GM18861 (cell line): ENCODE data around the gene ARHGAP18.

Experiments used
- ATAC-seq: cut with Tn5 transposase; IDR thresholded peaks from one replicate; pipeline ENCODE4 v1.9.1; 2021; ENCODE audit not compliant: unreplicated experiment

ARHGAP18 gene

GRCh38 chr6:129719692-129720091 is 9.7 kb upstream of the ARHGAP18 start:
- no peak for ATAC-seq

- no peak for ATAC-seq
Observed at GRCh38 chr6:129717277-129717676, 7.3 kb upstream of the ARHGAP18 start.

DNA sequence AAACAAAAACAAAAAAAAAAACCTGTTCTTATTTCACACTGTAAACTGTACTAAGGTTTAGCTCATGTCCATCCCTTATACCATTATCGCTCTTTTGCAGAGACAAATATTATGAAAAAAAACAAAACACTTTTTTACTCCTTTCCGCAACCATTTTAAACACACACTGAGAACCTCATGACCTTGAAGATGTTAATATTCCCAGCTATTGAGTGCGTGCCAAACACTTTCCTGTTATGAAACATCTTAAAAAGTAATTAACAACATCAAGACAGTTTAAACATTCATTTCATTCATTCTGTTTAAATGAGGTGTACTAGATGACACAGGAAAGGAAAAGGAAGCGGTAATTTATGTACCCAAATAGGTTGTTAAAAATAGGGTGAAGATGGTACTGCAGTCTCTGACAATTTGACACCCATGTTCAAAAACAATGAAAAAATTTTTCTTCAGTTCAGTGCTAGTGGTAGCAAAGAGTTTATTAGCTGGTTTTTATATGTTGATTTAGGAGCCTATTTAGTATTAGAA is 3.9 kb upstream of the ARHGAP18 start:
- no peak for ATAC-seq

GRCh38 chr6:129711271-129711631 is 1.3 kb upstream of the ARHGAP18 start:
- ATAC-seq: no peak

DNA sequence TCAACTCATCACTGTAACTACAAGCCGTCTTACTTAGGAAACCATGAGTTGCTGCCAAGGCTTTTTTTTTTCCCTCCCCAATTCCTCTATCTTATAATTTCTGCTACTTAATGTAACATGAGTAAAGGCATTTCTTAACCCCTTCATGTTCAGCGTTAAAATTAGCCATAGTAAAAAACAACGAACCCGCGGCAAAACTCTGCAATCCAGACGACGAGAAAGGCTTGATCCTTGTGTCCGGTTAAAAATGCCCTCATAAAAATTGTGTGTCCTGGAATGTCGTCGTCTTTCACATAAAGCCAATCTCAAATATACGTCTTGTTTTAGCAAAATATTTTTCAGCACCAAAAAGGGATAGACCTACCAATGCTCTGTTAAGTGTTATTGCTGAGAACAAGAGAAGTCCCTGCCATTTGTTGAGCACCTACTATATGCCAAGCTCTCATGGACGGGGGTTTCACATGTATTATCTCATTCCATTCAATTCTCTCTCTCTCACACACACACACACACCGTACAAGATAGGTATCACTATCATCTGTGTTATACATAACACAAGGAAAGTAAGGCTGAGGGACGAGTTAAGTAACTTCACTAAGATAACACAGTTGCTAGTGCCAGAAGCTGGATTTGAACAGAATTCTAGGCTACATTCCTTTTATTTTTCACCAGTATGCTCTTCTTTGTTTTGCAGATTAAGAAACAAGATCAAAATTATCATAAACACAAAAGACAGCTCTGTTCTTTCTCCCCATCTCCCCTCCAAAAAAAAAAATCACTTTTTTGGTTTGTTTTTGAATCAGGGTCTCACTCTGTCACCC is 683 bp upstream of the ARHGAP18 start:
- no peak for ATAC-seq

DNA sequence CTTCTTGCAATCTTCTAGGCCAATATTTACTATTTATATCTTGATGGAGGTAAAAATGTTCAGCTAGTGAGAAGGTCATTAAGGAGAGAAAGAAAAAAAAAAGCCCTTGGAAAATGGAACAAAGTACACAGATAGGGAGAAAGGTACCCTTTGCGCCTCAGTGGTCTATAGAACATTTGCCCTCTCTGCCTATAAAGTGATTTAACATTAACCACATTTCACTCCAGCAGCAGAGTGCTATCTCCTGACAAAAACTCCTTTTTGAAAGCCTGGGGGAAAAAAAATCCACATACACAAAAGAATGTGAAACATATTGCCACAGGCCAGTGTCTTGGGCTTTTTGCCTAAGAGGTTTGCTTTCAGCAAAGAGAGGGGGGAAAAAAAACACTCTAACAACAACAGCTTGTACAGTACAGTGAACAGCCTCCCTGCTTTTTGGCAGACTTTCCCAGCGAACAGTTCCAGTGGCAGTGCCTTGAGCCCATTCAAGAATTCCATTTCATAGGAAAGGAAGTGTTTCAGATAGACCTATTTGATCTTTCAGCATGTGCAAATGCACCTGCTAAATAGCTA is 695 bp downstream of the ARHGAP18 start:
- peak; percentile 16 for ATAC-seq

DNA sequence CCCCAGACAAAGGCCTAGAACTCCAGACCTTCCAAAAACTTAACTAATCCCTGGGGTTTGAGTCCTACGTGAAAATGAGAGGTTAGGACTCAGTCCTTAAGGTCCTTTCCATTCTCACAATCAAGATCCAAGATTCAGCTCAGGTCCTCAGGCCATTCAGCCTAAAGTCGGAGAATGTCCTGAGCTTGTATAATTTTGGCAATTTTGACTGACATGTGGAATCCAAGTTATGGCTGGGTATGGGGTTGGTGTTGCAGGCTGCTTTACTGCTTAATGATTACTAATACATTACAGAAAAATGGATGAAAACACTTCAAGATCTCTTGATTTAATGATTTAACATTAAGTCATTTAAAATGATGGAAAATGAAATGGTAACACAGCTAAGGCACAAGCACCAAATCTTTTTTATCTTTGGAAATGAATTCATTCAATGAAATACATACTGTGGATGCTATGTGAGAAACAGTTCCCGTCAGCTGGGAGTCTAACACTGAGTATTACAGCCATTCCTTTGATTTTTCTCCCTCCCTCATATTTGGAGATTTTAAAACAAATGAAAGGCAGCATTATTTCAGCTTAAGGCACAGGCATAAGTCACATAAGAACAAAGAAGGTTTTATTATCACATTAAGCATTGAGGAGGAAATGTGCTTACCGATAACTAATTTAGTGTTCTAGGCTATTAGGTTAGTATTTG is 1.3 kb downstream of the ARHGAP18 start:
- ATAC-seq: no peak

- ATAC-seq: no peak
Observed at GRCh38 chr6:129707882-129708495, 2.0 kb downstream of the ARHGAP18 start.

- no peak for ATAC-seq
Observed at GRCh38 chr6:129707028-129707427, 2.9 kb downstream of the ARHGAP18 start.

GRCh38 chr6:129705212-129705611 is 4.8 kb downstream of the ARHGAP18 start:
- no peak for ATAC-seq

GRCh38 chr6:129704708-129705107 is 5.3 kb downstream of the ARHGAP18 start:
- ATAC-seq: no peak

DNA sequence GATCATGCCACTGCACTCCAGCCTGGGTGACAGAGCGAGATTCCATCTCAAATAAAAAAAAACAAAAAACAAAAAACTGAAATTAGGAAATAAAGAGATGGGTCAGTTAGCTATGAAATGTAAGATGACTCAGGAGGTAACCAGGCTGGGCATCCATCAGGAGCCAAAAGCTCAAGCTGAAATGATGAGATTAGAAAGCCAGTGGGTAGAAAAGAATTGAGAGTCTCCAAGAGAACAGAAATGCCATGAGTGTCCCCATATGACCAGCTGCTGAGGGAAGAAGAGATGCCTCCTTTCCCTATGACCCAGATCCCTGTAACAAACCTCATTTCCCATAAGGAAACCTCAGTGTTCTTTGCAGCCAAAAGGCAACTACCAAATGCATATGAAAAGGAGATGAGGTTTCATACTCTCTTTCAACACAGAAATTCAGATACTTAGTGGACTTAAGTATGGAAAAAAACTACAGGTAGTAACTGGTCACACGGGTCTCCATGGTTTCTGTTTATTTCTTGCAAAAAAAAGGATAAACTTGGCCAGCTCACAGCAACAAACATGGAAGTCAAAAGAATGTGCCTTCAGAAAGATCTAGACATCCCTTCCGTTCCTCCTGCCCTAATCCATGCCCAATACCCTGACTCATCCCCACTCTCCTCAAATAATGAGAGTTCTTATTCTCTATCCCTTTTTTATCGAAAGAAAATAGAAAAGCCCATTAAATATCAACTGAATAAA is 8.1 kb downstream of the ARHGAP18 start:
- no peak for ATAC-seq

GRCh38 chr6:129700666-129701065 is 9.3 kb downstream of the ARHGAP18 start:
- ATAC-seq: no peak

- ATAC-seq: no peak
Observed at GRCh38 chr6:129699659-129700058, 10.3 kb downstream of the ARHGAP18 start.

GRCh38 chr6:129698430-129698829 is 11.5 kb downstream of the ARHGAP18 start:
- no peak for ATAC-seq

- ATAC-seq: no peak
Observed at GRCh38 chr6:129697788-129698187, 12.2 kb downstream of the ARHGAP18 start.

DNA sequence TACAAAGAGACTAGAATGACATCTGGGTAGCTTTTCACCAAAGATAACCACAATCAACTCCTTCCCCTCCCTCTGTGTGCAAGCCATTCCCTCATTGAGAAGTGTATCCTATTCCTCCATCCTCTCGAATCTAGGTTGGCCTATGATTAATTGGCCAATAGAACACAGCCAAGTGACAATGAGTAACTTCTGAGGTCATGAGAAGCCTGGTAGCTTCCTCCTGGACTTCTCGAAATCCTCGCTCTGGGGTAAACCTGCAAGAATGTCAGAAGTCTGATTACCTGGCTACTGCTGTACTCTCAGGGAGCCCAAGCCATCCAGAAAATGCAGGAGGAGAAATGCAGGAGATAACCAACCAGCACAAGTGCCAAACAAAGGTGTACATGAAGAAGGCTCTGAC is 13.1 kb downstream of the ARHGAP18 start:
- ATAC-seq: no peak

DNA sequence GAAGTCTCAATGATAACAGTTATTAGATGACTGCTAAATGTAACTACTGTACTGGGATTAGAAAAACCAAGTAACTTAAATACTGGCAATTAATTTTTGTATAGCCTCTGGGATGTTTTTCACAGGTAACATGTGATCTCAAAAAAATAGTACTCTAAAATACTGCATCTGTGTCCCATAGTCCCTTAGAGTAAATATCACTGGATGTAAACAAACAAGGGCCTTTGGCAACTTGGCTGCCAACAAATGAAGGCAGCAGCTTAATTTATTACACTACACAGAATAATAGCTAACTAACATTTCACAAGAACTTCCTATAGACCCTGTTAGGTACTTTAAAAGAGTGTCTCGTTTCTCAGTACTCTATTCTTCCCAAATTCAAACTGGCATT is 14.0 kb downstream of the ARHGAP18 start:
- no peak for ATAC-seq

DNA sequence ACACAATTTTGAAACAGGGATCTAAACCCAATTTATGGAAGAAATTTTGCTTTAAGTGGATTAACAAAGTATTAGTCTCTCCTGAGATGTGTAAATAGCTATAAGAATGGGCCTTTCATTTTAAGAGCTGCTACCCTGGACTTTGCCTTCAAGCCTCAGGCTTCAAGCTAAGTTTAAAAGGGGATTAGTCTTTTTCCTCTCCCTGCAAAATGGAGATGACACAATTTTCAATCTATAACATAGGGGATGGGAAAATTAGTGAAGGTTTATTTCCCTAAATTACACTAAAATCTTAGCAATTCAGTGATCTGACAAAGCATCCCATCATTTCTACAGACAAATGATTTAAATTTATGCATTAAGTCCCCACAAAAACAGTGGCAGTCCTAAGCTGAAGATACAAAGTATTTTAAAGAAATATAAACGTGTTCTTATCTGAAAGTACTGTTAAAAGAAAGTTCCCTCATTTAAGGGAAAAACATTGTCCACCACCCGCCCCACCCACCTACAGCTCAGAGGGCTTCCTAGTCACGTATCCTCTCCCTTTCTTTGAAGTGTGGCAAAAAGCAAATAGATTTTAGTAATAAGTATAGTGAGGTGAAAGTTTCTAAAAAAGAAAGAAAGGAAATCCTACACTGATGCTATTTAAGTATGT is 14.5 kb downstream of the ARHGAP18 start:
- ATAC-seq: no peak

- ATAC-seq: no peak
Observed at GRCh38 chr6:129694036-129694435, 15.9 kb downstream of the ARHGAP18 start.
